HL-60/S4 treated with phorbol 12-myristate 13-acetate at 8.2 ng/mL for 4 days and 3 days (cell line): ENCODE results near the gene FBXW5.

Experiments used
- in situ Hi-C: fragments of 300-500 bp; cut with MboI; formaldehyde crosslinking; loops from 2 replicates; pipeline ENCODE4 v1.15.0; 2022; ENCODE audit warnings: low sequenced_read_pairs

FBXW5 gene

GRCh38 chr9:136913701-136914438 is 30.7 kb downstream of the FBXW5 start:
- in situ Hi-C loops: no loop called here

GRCh38 chr9:136910901-136911245 is 33.7 kb downstream of the FBXW5 start:
- in situ Hi-C loops: no loop called here

GRCh38 chr9:136910197-136910900 is 34.2 kb downstream of the FBXW5 start:
- in situ Hi-C loops: no loop called here

GRCh38 chr9:136907011-136907914 is 37.3 kb downstream of the FBXW5 start:
- in situ Hi-C loops: no loop called here

- in situ Hi-C loops: no loop called here
These were observed 38.3 kb downstream of the FBXW5 start for GRCh38 chr9:136906266-136906665.

- in situ Hi-C loops: no loop called here
These were observed 41.4 kb downstream of the FBXW5 start for GRCh38 chr9:136903041-136903554.

GRCh38 chr9:136902259-136902821 is 42.2 kb downstream of the FBXW5 start:
- in situ Hi-C loops: no loop called here

GRCh38 chr9:136901516-136902258 is 42.9 kb downstream of the FBXW5 start:
- in situ Hi-C loops: no loop called here

- in situ Hi-C loops: no loop called here
These were observed 43.5 kb downstream of the FBXW5 start for GRCh38 chr9:136900988-136901515.

GRCh38 chr9:136900556-136900955 is 44.0 kb downstream of the FBXW5 start:
- in situ Hi-C loops: no loop called here

GRCh38 chr9:136899196-136899595 is 45.3 kb downstream of the FBXW5 start:
- in situ Hi-C loops: no loop called here

GRCh38 chr9:136898483-136899100 is 45.9 kb downstream of the FBXW5 start:
- in situ Hi-C loops: no loop called here

- in situ Hi-C loops: no loop called here
These were observed 48.5 kb downstream of the FBXW5 start for GRCh38 chr9:136896027-136896426.

- in situ Hi-C loops: no loop called here
These were observed 53.9 kb downstream of the FBXW5 start for GRCh38 chr9:136890661-136891060.
